Neural progenitor cell (in vitro differentiated cells): ENCODE results near the gene SMYD3. TPM values are rescaled to one million over a fixed set of nuclear protein-coding genes. Genes with fewer than 3 reads are reported as not detected.
A peak's percentile ranks its signal among the peaks of the same experiment; 100 is the strongest.

ENCODE experiments used
- DNase-seq: peaks from one replicate; pipeline ENCODE4 v3.0.0-alpha.2; 2016; ENCODE audit warnings: low spot score
- H2AFZ ChIP-seq: fragments of 200-600 bp; sonication (generic); replicated peaks from 2 replicates; pipeline ENCODE4 v1.6.1; 2016; ENCODE audit warnings: antibody characterized with exemption
- H3F3A ChIP-seq: fragments of 200-600 bp; sonication (generic); 2 replicates; pipeline ENCODE4 v1.6.1; 2016; ENCODE audit warnings: antibody characterized with exemption, low read depth
- H3K27ac ChIP-seq: fragments of 200-600 bp; sonication (generic); 2 replicates; pipeline ENCODE4 v1.5.1; 2016; ENCODE audit warnings: mild to moderate bottlenecking
- H3K27me3 ChIP-seq: fragments of 200-600 bp; sonication (generic); 2 replicates; pipeline ENCODE4 v1.6.1; 2016; ENCODE audit warnings: mild to moderate bottlenecking, moderate library complexity
- H3K36me3 ChIP-seq: fragments of 200-600 bp; sonication (generic); 2 replicates; pipeline ENCODE4 v1.5.1; 2016
- H3K4me1 ChIP-seq: fragments of 200-600 bp; sonication (generic); 2 replicates; pipeline ENCODE4 v1.6.1; 2016; ENCODE audit warnings: mixed run types
- H3K4me2 ChIP-seq: fragments of 200-600 bp; sonication (generic); 2 replicates; pipeline ENCODE4 v1.6.1; 2016
- H3K4me3 ChIP-seq: fragments of 200-600 bp; sonication (generic); 2 replicates; pipeline ENCODE4 v1.5.1; 2016
- H3K79me2 ChIP-seq: fragments of 200-600 bp; sonication (generic); 2 replicates; pipeline ENCODE4 v1.6.1; 2016; ENCODE audit warnings: low read depth
- H3K9ac ChIP-seq: fragments of 200-600 bp; sonication (generic); 2 replicates; pipeline ENCODE4 v1.6.1; 2016
- H3K9me3 ChIP-seq: fragments of 200-600 bp; sonication (generic); 2 replicates; pipeline ENCODE4 v1.5.1; 2016; ENCODE audit warnings: low read depth
- H4K20me1 ChIP-seq: fragments of 200-600 bp; sonication (generic); 2 replicates; pipeline ENCODE4 v1.6.1; 2016; ENCODE audit warnings: low read depth
- H3K27ac Mint-ChIP-seq: 3 replicates; pipeline ENCODE4 v1.8.0; 2021; ENCODE audit warnings: mixed read lengths
- H3K27me3 Mint-ChIP-seq: 2 replicates; pipeline ENCODE4 v1.8.0; 2022; ENCODE audit warnings: low read depth, mild to moderate bottlenecking, inconsistent platforms, moderate library complexity, mixed read lengths; ENCODE audit not compliant: insufficient read depth
- H3K36me3 Mint-ChIP-seq: 3 replicates; pipeline ENCODE4 v1.8.0; 2021; ENCODE audit warnings: mixed read lengths
- H3K4me1 Mint-ChIP-seq: 3 replicates; pipeline ENCODE4 v1.8.0; 2021; ENCODE audit warnings: mixed read lengths
- H3K4me3 Mint-ChIP-seq: 3 replicates; pipeline ENCODE4 v1.8.0; 2021; ENCODE audit warnings: mild to moderate bottlenecking, moderate library complexity, mixed read lengths
- H3K9me3 Mint-ChIP-seq: 3 replicates; pipeline ENCODE4 v1.8.0; 2020; ENCODE audit warnings: mixed read lengths
- EZH2 ChIP-seq: fragments of 200-600 bp; sonication (generic); IDR thresholded peaks from 2 replicates; pipeline ENCODE4 v1.6.1; 2017; ENCODE audit warnings: antibody characterized with exemption, mild to moderate bottlenecking, moderate library complexity
- EZH2phosphoT487 ChIP-seq: fragments of 200-600 bp; sonication (generic); IDR thresholded peaks from 2 replicates; pipeline ENCODE4 v1.6.1; 2017; ENCODE audit warnings: antibody characterized with exemption
- total RNA-seq: library from RNA; depleted of rRNA; stranded (reverse); fragments of >200 nt; gene quantifications from 2 replicates; pipeline ENCODE4 v1.2.3, GENCODE V29; 2015; ENCODE audit warnings: low replicate concordance
- TF ChIP-seq, protein P1 (sequence below): fragments of 200-600 bp; sonication (generic); IDR thresholded peaks from 2 replicates; pipeline ENCODE4 v1.5.1; 2017; ENCODE audit warnings: antibody characterized with exemption, mild to moderate bottlenecking

Gene SMYD3
- total RNA-seq, 1 donor from 2014 or later = 43.2 TPM

DNA sequence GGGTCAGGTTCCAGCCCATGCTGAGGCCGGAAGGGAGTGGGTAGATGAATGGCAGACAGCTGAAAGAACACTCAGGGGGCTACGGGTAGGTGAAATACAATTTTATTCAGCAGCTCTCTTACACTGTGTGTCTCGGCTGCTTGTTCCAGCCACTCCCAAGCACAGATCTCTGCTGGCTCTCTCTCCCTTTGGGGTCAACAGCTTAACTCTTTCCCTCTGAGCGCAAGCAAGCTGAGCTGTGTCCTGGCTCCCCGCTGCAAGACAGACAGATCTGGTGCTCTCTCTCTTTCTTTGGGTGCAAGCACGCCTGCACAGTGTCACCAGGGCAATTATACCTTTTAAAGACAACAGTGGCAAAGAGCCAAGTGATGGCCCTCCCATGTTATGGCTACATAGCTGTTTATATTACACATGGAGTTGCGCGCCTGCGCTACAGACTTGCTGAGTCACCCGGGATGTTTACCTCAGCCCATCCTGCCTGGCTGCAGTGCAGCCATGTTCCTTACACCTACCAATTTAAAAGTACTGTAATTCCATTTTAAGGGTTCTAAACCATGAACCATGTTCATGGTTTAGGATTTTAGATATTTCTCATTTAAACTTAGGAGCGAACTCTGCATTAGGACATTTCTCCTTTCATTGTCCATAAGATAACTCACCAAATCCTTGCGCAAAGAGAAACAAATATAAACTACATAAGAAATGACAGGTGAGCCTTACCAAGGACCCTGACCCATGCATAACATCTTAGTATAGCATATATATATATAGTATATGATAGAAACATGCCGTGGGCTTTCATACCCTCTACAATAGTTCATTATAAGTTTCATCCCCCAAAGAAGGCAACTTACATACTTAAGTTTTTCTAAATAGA lies 396.5 kb downstream of the SMYD3 start:
- Mint-ChIP-seq H3K36me3 (no peaks in the 10 kb centered on the region), H3K4me3 (no peak overlapping the region), H3K27ac (peak overlapping the region; percentile 81), H3K27me3 (peaks cover 4% of the 10 kb centered on the region), H3K4me1 (peaks cover 59% of the 10 kb centered on the region), H3K9me3 (no peaks in the 10 kb centered on the region)
- TF ChIP-seq EZH2phosphoT487 (peak; percentile 0), EZH2 (no peak)
- TF ChIP-seq, protein P1, sequence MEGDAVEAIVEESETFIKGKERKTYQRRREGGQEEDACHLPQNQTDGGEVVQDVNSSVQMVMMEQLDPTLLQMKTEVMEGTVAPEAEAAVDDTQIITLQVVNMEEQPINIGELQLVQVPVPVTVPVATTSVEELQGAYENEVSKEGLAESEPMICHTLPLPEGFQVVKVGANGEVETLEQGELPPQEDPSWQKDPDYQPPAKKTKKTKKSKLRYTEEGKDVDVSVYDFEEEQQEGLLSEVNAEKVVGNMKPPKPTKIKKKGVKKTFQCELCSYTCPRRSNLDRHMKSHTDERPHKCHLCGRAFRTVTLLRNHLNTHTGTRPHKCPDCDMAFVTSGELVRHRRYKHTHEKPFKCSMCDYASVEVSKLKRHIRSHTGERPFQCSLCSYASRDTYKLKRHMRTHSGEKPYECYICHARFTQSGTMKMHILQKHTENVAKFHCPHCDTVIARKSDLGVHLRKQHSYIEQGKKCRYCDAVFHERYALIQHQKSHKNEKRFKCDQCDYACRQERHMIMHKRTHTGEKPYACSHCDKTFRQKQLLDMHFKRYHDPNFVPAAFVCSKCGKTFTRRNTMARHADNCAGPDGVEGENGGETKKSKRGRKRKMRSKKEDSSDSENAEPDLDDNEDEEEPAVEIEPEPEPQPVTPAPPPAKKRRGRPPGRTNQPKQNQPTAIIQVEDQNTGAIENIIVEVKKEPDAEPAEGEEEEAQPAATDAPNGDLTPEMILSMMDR = no peak
- Histone ChIP-seq H3F3A (peaks cover 42% of the 10 kb centered on the region), H3K79me2 (no peaks in the 10 kb centered on the region), H3K4me3 (no peak overlapping the region), H3K9me3 (no peaks in the 10 kb centered on the region), H4K20me1 (peaks cover 8% of the 10 kb centered on the region), H2AFZ (no peak overlapping the region), H3K36me3 (no peaks in the 10 kb centered on the region), H3K27ac (no peak overlapping the region), H3K4me2 (peak overlapping the region; percentile 54), H3K4me1 (peaks cover 51% of the 10 kb centered on the region), H3K9ac (no peak overlapping the region), H3K27me3 (no peaks in the 10 kb centered on the region)
- DNase-seq = peak; percentile 54

DNA sequence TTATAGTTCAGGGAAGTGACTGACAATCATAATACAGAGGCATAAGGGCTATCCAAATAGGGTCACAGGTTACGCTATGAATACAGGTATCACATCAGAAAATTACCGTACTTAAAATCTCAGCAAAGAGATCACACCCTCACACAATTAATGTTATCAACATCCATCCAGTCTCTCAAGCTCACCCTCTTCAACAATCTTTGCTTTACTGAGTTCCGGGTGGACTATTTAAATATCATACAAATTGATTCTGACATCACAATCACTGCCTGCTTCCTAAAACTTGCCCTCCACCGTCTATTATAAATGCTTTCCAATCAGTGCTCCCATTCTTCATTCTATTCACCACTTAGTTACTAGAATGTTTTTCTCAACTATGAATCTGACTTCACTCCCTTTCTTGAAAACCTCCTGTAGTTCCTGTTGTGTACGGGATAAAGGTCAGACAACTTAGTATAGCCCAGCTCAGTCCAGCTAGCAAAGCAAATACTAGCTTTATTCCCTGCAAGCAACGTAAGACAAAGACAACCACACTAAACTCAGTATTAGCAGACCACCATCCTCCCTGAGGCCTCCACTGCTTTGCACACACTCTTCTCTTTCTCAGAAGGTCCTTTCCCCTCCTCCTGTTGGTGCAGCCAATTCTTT lies 398.7 kb downstream of the SMYD3 start:
- Histone ChIP-seq H3F3A (peaks cover 42% of the 10 kb centered on the region), H4K20me1 (peaks cover 8% of the 10 kb centered on the region), H3K4me1 (peaks cover 56% of the 10 kb centered on the region), H3K4me2 (peak overlapping the region; percentile 2), H3K79me2 (no peaks in the 10 kb centered on the region), H3K9ac (no peak overlapping the region), H3K4me3 (no peak overlapping the region), H3K27me3 (no peaks in the 10 kb centered on the region), H3K27ac (peak overlapping the region; percentile 51), H3K9me3 (no peaks in the 10 kb centered on the region), H3K36me3 (no peaks in the 10 kb centered on the region), H2AFZ (no peak overlapping the region)
- no peaks in the 10 kb centered on the region for H3K9me3 Mint-ChIP-seq
- peak overlapping the region; percentile 48 for H3K27ac Mint-ChIP-seq
- H3K36me3 Mint-ChIP-seq = no peaks in the 10 kb centered on the region
- no peak overlapping the region for H3K4me3 Mint-ChIP-seq
- peaks cover 4% of the 10 kb centered on the region for H3K27me3 Mint-ChIP-seq
- H3K4me1 Mint-ChIP-seq = peaks cover 62% of the 10 kb centered on the region
- TF ChIP-seq, protein P1 = no peak
- no peak for TF ChIP-seq EZH2phosphoT487
- TF ChIP-seq EZH2 = no peak
- peak; percentile 11 for DNase-seq

DNA sequence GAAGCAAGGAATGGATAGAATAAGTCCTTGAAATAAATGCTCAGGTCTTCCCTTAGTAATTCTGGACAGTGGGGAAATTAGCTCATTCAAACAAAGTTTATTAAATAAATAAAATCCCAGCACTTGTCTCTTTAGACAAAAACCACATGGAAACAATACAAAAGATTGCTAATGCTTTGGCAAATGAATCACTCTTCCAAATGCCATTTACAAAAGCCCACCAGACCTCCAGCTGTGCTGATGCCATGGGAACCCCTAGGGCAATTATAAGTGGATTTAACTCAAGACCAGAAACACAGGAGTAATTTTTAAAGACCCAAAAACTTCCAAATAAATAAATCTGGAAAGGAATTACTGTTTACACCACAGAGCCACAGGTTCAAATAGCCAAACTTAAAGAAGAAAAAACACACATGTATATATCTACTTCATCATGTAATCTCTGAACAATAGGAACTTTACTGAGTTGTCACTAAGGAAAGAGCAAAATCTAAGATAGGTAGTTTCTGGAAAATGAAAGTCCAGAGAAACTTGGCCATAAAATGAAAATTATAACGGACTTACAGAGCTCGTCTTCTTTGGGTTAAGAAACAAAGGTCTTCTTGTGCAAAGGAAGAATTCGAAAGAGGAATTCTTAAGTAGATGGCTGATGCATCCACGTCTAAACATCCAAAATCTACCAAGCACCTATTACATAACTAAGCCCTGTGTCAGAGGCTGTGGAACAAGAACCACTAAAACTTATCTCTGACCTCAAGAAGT lies 399.4 kb downstream of the SMYD3 start:
- no peaks in the 10 kb centered on the region for H3K9me3 Mint-ChIP-seq
- no peak overlapping the region for H3K9ac ChIP-seq
- TF ChIP-seq EZH2phosphoT487 (no peak), EZH2 (no peak)
- TF ChIP-seq, protein P1 = no peak
- H3K36me3 ChIP-seq = no peaks in the 10 kb centered on the region
- H3K27ac ChIP-seq = peak overlapping the region; percentile 51
- DNase-seq = peak; percentile 74
- H4K20me1 ChIP-seq = peaks cover 8% of the 10 kb centered on the region
- no peaks in the 10 kb centered on the region for H3K36me3 Mint-ChIP-seq
- H3F3A ChIP-seq = peaks cover 42% of the 10 kb centered on the region
- H3K4me3 Mint-ChIP-seq = peak overlapping the region; percentile 24
- no peaks in the 10 kb centered on the region for H3K79me2 ChIP-seq
- peak overlapping the region; percentile 25 for H3K4me3 ChIP-seq
- H3K9me3 ChIP-seq = no peaks in the 10 kb centered on the region
- H3K4me1 ChIP-seq = peaks cover 60% of the 10 kb centered on the region
- no peaks in the 10 kb centered on the region for H3K27me3 ChIP-seq
- H3K27me3 Mint-ChIP-seq = peaks cover 4% of the 10 kb centered on the region
- H3K4me2 ChIP-seq = peak overlapping the region; percentile 58
- peaks cover 61% of the 10 kb centered on the region for H3K4me1 Mint-ChIP-seq
- no peak overlapping the region for H2AFZ ChIP-seq
- H3K27ac Mint-ChIP-seq = peak overlapping the region; percentile 50
